ENCODE data around the gene WDR64.

- TF ChIP-seq POLR2A (IDR thresholded peaks at IDR 0.05; ENCODE audit: low read depth, low read length), result no peak
- no peak for TF ChIP-seq POLR2AphosphoS5 (IDR thresholded peaks at IDR 0.05; ENCODE audit: insufficient read depth, low read depth, low read length)
- TF ChIP-seq, protein P1, sequence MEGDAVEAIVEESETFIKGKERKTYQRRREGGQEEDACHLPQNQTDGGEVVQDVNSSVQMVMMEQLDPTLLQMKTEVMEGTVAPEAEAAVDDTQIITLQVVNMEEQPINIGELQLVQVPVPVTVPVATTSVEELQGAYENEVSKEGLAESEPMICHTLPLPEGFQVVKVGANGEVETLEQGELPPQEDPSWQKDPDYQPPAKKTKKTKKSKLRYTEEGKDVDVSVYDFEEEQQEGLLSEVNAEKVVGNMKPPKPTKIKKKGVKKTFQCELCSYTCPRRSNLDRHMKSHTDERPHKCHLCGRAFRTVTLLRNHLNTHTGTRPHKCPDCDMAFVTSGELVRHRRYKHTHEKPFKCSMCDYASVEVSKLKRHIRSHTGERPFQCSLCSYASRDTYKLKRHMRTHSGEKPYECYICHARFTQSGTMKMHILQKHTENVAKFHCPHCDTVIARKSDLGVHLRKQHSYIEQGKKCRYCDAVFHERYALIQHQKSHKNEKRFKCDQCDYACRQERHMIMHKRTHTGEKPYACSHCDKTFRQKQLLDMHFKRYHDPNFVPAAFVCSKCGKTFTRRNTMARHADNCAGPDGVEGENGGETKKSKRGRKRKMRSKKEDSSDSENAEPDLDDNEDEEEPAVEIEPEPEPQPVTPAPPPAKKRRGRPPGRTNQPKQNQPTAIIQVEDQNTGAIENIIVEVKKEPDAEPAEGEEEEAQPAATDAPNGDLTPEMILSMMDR (IDR thresholded peaks at IDR 0.05; ENCODE audit: extremely low read depth in 1 of 2, insufficient read depth in 1 of 2, low read depth in 1 of 2, low read length in 2 of 2), result no peak
- TF ChIP-seq, protein P2, sequence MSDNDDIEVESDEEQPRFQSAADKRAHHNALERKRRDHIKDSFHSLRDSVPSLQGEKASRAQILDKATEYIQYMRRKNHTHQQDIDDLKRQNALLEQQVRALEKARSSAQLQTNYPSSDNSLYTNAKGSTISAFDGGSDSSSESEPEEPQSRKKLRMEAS (IDR thresholded peaks at IDR 0.05; ENCODE audit: insufficient read depth, insufficient read length), result no peak
- no peak for TF ChIP-seq EZH2 (IDR thresholded peaks at IDR 0.05; ENCODE audit: borderline replicate concordance, low read depth, low read length, severe bottlenecking)
- TF ChIP-seq GATA2 (IDR thresholded peaks at IDR 0.05; ENCODE audit: insufficient read depth, insufficient read length, low read depth, low read length), result no peak
- no peak for TF ChIP-seq JUN (IDR thresholded peaks at IDR 0.05; ENCODE audit: borderline replicate concordance, insufficient read depth, insufficient read length, low read depth)
Measured at GRCh38 chr1:241715435-241715834, 63.4 kb downstream of the WDR64 start.

All from endothelial cell of umbilical vein (primary cell).